ENCODE measurements around the gene KRT72. TPM values are rescaled to one million over a fixed set of nuclear protein-coding genes. Genes with fewer than 3 reads are reported as not detected.
A peak's percentile ranks its signal among the peaks of the same experiment; 100 is the strongest.

Gene KRT72
- total RNA-seq, 1 donor from 2014 or later, result not detected

GRCh38 chr12:52646613-52647012 is 45.4 kb upstream of the KRT72 start:
- intact Hi-C loops (cut with DNase I), result no loop called here
- Histone ChIP-seq H3K27ac (no peak overlapping the region), H3K36me3 (no peaks in the 10 kb centered on the region), H3K27me3 (no peaks in the 10 kb centered on the region), H3K9me3 (no peaks in the 10 kb centered on the region), H3K4me3 (no peak overlapping the region), H3K4me1 (peaks cover 8% of the 10 kb centered on the region)
- DNase-seq (ENCODE audit: extremely low spot score in 2 of 2), result peak; percentile 54 to 77
- no peak for TF ChIP-seq POLR2A (IDR thresholded peaks at IDR 0.05)

GRCh38 chr12:52645982-52646381 is 44.7 kb upstream of the KRT72 start:
- Histone ChIP-seq H3K36me3 (no peaks in the 10 kb centered on the region), H3K4me1 (peaks cover 8% of the 10 kb centered on the region), H3K27me3 (no peaks in the 10 kb centered on the region), H3K9me3 (no peaks in the 10 kb centered on the region), H3K27ac (no peak overlapping the region), H3K4me3 (no peak overlapping the region)
- TF ChIP-seq CTCF (IDR thresholded peaks at IDR 0.05), result no peak
- TF ChIP-seq POLR2A (IDR thresholded peaks at IDR 0.05), result no peak
- TF ChIP-seq POLR2AphosphoS5 (IDR thresholded peaks at IDR 0.05; ENCODE audit: insufficient read depth in 1 of 2, low read depth in 1 of 2), result no peak
- peak; percentile 64 to 72 for DNase-seq (ENCODE audit: extremely low spot score in 2 of 2)
- intact Hi-C loops (cut with DNase I), result no loop called here

GRCh38 chr12:52645120-52645761 is 44.0 kb upstream of the KRT72 start:
- DNase-seq (ENCODE audit: extremely low spot score in 2 of 2), result peak; percentile 67 to 76
- Histone ChIP-seq H3K36me3 (no peaks in the 10 kb centered on the region), H3K4me3 (no peak overlapping the region), H3K9me3 (no peaks in the 10 kb centered on the region), H3K4me1 (peaks cover 4% of the 10 kb centered on the region), H3K27ac (no peak overlapping the region), H3K27me3 (no peaks in the 10 kb centered on the region)
- intact Hi-C loops (cut with DNase I), result no loop called here
- TF ChIP-seq POLR2A (IDR thresholded peaks at IDR 0.05) (no peak), POLR2AphosphoS5 (IDR thresholded peaks at IDR 0.05; ENCODE audit: insufficient read depth in 1 of 2, low read depth in 1 of 2) (no peak), CTCF (IDR thresholded peaks at IDR 0.05) (no peak)

- Histone ChIP-seq H3K9me3 (no peaks in the 10 kb centered on the region), H3K27me3 (no peaks in the 10 kb centered on the region), H3K4me3 (no peak overlapping the region), H3K36me3 (no peaks in the 10 kb centered on the region), H3K27ac (no peak overlapping the region), H3K4me1 (no peaks in the 10 kb centered on the region)
- peak in 1 of 2 donors; percentile 43 for DNase-seq (ENCODE audit: extremely low spot score in 2 of 2)
- intact Hi-C loops (cut with DNase I), result no loop called here
- TF ChIP-seq POLR2AphosphoS5 (IDR thresholded peaks at IDR 0.05; ENCODE audit: insufficient read depth in 1 of 2, low read depth in 1 of 2) (no peak), CTCF (IDR thresholded peaks at IDR 0.05) (no peak), POLR2A (IDR thresholded peaks at IDR 0.05) (no peak)
These were observed 42.8 kb upstream of the KRT72 start for GRCh38 chr12:52644078-52644415.

- TF ChIP-seq CTCF (IDR thresholded peaks at IDR 0.05), result no peak
- no peak for TF ChIP-seq POLR2A (IDR thresholded peaks at IDR 0.05)
- TF ChIP-seq POLR2AphosphoS5 (IDR thresholded peaks at IDR 0.05; ENCODE audit: insufficient read depth in 1 of 2, low read depth in 1 of 2), result no peak
- H3K36me3 ChIP-seq, result no peaks in the 10 kb centered on the region
- intact Hi-C loops (cut with DNase I), result no loop called here
- no peak overlapping the region for H3K27ac ChIP-seq
- no peak overlapping the region for H3K4me3 ChIP-seq
- peak; percentile 67 for DNase-seq (ENCODE audit: extremely low spot score in 2 of 2)
- no peaks in the 10 kb centered on the region for H3K9me3 ChIP-seq
- no peaks in the 10 kb centered on the region for H3K4me1 ChIP-seq
- H3K27me3 ChIP-seq, result no peaks in the 10 kb centered on the region
These were observed 42.2 kb upstream of the KRT72 start for GRCh38 chr12:52643233-52644077.

All from vagina (tissue), 2 donors.